Uterine smooth muscle cell (primary cell): ENCODE measurements around the gene FAM90A1. TPM values are rescaled to one million over a fixed set of nuclear protein-coding genes. Genes with fewer than 3 reads are reported as not detected.

ENCODE experiments used
- total RNA-seq: library from RNA; depleted of rRNA; stranded (reverse); fragments of >200 nt; gene quantifications from 2 replicates; pipeline ENCODE4 v1.2.3, GENCODE V29; 2014

FAM90A1 gene
- total RNA-seq: 0.11 and 0.12 TPM in 2 replicates

DNA sequence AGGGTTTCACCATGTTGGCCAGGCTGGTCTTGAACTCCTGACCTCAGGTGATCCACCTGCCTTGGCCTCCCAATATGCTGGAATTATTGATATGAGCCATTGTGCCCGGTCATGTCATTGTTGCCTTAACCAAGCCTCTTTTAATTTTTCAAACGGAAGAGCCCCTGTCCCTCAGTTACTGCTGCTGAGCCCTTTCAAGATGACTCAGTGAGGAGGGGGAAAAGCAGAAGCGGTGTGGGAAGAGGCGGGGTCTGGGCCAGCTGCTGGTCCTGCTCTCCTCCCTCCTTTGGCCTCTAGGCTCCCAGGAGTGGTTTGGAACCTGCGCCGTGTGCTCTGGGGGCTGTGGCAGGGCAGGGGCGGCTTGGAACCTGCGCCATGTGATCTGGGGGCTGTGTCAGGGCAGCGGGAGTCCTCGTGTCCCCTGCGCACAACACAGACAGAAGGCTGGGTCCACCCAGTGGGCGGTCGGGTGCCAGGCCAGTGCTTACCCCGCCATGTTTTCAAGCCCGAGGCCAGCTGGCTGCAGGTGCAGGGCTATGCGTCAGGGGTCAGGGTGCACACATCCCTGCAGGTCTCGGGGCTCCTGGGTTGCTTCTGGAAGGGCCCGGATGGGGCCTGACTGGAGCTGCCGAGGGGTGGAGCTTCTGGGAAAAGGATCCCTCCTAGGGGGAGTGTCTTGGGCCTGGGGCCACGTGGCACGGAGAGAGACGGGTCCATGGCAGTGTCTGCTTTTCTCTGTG lies at the start of gene FAM90A1:
FAM90A1 (minus strand) TSS at position 627 of the 740 bp plus-strand sequence. CDS start 2,786 bp downstream, outside the sequence.

Other genes with a start within 250 kb of the FAM90A1 start
- gene FOXJ2, start 194.9 kb downstream of the FAM90A1 start, total RNA-seq: 6.9 and 7.0 TPM in 2 replicates
- 0.11 and 0.12 TPM in 2 replicates for gene C3AR1, start 161.3 kb downstream of the FAM90A1 start, total RNA-seq
- 39.0 and 55.0 TPM in 2 replicates for gene NECAP1, start 145.3 kb downstream of the FAM90A1 start, total RNA-seq
- 0.33 and 0.50 TPM in 2 replicates for gene CLEC4A, start 104.0 kb downstream of the FAM90A1 start, total RNA-seq
- gene ZNF705A, start 70.6 kb downstream of the FAM90A1 start, total RNA-seq: not detected in 2 replicates
- gene CLEC6A, start 228.3 kb upstream of the FAM90A1 start, total RNA-seq: not detected in 2 replicates